NCI-H2171 (cell line): ENCODE measurements around the gene ZBED1.
"Not testable (repeated sequence)": the region's sequence is repeated elsewhere in the genome, so short reads cannot be mapped to it uniquely, and the experiment has no call there.

Experiments
- DNase-seq: peaks from one replicate; lab custom pipeline; 2025; lab: John Stamatoyannopoulos, UW

The ZBED1 gene

DNA sequence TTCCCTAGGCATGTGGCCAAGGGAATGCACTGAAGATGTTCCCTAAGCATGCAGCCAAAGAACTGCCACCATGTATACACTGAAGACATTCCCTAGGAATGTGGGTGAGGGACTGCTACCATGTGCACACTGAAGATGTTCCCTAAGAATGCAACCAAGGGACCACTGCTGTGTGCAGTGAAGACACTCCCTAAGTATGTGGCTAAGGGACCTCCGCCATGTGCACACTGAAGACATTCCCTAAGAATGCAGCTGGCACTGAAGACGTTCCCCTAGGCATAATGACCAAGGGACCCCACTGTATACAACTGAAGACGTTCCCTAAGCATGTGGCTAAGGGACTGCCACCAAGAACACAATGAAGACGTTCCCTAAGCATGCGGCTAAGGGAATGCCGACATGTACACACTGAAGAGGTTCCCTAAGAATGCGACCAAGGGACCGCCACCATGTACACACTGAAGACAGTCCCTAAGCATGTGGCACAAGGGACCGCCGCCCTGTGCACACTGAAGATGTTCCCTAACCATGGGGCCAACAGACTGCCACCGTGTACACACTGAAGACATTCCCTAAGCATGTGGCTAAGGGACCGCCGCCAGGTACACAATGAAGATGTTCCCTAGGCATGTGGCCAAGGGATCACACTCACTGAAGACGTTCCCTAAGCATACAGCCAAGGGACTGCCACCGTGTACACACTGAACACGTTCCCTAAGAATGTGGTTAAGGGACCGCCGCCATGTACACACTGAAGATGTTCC is 25.6 kb downstream of the ZBED1 start:
- DNase-seq, result no peak

DNA sequence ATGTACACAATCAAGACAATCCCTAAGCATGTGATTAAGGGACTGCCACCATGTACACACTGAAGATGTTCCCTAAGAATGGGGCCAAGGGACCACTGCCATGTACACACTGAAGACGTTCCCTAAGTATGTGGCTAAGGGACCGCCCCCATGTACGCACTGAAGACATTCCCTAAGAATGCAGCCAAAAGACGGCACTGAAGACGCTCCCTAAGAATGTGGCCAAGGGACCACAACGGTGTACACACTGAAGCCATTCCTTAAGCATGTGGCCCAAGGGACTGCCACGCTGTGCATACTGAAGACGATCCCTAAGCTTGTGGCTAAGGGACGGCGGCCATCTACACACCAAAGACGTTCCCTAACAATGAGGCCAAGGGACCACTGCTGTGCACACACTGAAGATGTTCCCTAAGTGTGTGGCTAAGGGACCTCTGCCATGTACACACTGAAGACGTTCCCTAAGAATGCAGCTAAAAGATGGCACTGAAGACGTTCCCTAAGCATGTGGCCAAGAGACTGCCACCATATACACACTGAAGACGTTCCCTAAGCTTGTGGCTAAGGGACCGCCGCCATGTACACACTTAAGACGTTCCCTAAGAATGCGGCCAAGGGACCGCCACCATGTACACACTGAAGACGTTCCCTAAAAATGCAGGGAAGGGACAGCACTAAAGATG is 26.4 kb downstream of the ZBED1 start:
- DNase-seq, result no peak

DNA sequence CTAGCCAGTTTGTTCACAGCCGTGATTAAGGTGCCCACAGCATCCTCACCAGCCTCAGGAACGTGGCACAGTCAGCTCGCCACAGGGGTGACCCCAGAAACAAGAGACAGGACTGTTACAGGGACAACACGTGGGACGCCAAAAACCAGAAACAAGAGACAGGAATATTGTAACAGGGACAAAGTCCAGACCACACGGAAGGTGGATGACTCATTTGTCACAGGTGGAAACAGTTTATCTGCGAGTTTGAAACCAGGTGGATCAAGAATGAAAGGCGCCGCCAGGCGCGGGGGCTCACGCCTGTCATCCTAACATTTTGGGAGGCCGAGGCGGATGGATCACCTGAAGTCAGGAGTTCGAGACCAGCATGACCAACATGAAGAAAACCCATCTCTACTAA is 27.7 kb downstream of the ZBED1 start:
- DNase-seq, result not testable (repeated sequence)

DNA sequence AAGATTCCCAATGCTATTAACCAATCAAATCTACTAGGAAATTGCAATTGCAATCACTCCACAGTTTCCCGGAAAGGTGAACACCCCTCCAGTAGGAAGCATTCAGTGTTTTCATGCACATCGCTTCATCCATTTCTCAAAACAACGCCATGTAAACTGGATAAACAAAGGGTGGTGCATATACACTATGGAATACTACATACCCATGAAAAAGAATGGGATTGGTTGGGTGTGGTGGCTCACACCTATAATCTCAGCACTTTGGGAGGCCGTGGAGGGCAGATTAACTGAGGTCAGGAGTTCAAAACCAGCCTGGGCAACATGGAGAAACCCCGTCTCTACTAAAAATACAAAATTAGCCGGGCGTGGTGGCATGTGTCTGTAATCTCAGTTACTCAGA is 29.1 kb downstream of the ZBED1 start:
- no peak for DNase-seq

DNA sequence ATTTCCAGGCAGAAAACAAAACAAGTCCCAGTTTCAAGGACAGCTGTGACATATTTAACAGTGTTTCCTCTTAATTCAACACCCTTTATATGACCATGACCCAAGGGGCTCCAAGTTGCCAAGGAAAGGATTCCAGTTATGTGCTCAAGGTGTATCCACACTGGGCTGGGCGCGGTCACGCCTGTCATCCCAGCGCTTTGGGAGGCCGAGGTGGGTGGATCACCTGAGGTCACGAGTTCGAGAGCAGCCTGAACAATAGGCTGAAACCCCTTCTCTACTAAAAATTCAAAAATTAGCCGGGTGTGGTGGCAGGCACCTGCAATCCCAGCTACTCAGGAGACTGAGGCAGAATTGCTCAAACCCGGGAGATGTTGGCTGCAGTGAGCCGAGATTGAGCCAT is 29.6 kb downstream of the ZBED1 start:
- DNase-seq, result not testable (repeated sequence)

DNA sequence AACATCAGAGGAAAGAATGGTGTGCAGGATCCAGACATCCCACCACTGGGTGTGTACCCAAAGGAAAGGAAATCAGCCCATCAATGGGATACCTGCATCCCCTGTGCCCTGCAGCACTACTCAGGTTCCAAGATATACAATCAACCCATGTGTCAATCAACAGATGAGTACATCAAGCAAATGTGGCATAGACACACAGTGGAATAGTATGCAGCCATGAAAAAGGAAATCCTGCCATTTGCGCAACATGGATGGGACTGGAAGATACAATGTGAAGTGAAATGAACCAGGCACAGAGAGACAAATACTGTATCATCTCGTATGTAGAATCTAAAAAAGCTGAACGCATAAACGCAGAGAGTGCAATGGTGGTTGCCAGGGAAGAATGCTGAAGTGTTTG is 30.9 kb downstream of the ZBED1 start:
- not testable (repeated sequence) for DNase-seq

DNA sequence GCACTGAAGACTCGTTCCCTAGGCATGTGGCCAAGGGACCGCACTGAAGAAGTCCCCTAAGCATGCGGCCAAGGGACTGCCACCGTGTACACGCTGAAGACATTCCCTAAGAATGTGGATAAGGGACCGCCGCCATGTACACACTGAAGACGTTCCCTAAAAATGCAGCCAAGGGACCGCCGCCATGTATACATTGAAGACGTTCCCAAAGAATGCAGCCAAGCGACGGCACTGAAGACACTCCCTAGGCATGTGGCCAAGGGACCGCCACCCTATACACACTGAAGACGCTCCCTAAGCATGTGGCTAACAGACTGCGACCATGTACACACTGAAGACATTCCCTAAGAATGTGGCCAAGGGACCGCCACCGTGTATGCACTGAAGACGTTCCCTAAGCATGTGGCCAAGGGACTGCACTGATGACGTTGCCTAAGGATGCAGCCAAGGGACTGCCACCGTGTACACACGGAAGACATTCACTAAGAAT is 31.5 kb downstream of the ZBED1 start:
- no peak for DNase-seq

DNA sequence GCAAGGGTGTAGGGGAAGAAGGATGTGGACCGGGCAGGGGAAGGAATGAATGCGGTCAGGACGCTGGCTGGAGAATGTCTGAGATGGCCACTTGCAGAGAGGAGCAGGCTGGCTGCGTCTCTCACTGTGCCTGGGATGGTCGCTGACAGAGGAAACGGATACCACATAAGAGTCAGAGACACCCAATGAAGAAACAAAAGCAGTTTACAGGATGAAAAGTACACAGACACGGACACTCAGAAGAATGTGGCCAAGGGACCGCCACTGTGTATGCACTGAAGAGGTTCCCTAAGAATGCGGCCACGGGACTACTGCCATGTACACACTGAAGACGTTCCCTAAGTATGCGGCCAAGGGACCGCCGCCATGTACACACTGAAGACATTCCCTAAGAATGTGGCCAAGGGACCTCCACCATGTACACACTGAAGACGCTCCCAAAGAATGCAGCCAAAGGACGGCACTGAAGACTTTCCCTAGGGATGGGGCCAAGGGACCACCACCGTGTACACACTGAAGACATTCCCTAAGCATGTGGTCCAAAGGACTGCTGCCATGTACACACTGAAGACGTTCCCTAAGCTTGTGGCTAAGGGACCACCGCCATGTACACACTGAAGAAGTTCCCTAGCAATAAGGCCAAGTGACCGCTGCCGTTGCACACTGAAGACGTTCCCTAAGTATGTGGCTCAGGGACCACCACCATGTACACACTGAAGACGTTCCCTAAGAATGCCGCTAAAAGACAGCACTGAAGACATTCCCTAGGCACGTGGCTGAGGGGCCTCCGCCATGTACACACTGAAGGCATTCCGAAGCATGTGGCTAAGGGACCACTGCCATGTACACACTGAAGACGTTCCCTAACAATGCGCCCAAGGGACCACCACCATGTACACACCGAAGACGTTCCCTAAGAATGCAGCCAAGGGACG is 32.2 kb downstream of the ZBED1 start:
- no peak for DNase-seq

DNA sequence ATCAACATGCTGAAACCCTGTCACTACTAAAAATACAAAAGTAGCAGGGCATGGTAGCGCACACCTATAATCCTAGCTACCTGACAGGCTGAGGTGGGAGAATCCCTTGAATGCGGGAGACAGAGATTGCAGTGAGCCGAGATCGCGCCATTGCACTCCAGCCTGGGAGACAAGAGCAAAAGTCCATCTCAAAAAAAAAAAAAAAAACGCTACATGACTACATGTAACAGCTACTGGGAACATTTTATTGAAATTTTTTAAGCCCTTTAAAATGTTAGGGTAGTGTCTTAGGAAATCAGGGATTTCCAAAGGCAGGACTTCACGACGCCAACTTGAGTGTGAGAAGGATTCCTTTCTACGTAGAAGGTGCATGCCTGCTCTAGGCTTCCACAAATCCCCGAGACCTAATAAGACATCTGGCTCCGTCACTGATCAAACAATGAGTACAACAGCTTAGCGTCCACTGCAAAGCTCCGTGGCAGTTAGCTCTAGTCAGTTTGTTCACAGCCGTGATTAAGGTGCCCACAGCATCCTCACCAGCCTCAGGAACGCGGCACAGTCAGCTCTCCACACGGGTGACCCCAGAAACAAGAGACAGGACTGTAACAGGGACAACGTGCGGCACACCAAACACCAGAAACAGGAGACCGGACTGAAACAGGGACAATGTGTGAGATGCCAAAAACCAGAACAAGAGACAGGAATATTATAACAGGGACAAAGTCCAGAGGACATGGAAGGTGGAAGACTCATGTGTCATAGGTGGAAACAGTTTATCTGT is 33.7 kb downstream of the ZBED1 start:
- no peak for DNase-seq

DNA sequence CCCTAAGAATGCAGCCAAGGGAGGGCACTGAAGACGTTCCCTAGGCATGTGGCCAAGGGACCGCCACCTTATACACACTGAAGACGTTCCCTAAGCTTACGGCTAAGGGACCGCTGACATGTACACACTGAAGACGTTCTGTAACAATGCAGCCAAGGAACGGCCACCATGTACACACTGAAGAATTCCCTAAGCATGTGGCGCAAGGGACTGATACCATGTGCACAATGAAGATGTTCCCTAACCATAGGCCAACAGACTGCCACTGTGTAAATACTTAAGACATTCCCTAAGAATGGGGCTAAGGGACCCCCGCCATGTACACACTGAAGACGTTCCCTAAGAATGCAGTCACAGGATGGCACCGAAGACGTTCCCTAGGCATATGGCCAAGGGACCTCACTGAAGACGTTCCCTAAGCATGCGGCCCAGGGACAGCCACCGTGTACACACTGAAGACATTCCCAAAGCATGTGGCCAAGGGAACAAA is 36.1 kb downstream of the ZBED1 start:
- no peak for DNase-seq

DNA sequence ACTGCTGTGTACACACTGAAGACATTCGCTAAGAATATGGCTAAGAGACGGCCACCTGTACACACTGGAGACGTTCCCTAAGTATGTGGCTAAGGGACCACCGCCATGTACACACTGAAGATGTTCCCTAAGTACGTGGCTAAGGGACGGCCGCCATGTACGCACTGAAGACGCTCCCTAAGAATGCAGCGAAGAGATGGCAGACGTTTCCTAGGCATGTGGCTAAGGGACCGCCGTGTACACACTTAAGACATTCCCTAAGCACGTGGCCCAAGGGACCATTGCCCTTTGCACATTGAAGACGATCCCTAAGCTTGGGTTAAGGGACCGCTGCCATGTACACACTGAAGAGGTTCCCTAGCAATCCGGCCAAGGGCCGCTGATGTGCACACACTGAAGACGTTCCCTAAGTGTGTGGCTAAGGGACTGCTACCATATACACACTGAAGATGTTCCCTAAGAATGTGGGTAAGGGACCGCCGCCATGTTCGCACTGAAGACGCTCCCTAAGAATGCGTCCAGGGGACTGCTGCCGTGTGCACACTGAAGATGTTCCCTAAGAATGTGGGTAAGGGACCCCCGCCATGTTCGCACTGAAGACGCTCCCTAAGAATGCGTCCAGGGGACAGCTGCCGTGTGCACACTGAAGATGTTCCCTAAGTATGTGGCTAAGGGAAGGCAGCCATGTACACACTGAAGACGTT is 36.7 kb downstream of the ZBED1 start:
- DNase-seq, result no peak

DNA sequence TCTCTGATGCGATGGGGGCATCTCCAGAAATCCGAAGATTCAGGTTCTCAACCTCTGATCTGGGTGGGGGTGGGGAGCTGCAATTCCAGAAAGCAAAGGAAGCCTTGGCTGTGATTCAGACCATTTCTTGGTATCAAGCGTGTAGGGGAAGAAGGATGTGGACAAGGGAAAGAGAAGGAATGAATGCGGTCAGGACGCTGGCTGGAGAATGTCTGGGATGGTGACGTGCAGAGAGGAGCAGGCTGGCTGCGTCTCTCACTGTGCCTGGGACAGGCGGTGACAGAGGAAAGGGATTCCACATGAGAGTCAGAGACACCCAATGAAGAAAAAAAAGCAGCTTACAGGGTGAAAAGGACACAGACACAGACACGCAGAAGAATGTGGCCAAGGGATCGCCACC is 37.3 kb downstream of the ZBED1 start:
- not testable (repeated sequence) for DNase-seq

DNA sequence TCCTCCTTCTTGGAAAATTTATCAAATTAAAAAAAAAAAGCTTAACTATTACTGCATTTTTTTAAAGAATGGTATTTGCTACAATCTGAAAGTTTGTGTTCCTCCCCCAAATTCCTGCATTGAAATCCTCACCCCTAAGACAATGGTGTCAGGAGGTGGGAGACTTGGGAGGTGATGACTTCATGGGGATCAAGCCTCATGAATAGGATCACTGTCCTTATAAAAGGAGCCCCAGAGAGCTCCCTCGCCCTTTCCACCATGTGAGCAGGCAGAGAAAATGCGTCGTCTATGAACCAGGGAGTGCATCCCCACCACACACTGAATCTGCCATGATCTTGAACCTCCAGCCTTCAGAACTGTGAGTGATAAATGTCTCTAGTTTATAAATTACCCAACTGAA is 38.0 kb downstream of the ZBED1 start:
- no peak for DNase-seq

DNA sequence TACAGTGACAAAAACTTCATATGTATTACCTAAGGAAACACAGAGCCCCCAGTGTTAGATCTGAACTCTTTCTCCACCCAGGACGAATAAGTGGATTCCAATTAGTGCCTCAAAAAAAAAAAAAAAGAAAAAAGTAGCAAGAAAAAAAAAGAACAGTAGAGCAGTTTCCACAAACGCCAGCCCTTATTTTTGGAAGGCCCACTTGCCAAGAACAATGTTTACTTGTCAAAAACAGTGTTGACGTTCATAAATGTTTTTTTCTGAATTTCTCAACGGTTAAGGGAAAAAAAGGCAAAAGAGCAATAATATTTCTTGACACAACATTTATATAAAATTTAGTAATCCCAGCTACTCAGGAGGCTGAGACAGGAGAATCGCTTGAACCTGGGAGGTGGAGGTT is 38.7 kb downstream of the ZBED1 start:
- no peak for DNase-seq

DNA sequence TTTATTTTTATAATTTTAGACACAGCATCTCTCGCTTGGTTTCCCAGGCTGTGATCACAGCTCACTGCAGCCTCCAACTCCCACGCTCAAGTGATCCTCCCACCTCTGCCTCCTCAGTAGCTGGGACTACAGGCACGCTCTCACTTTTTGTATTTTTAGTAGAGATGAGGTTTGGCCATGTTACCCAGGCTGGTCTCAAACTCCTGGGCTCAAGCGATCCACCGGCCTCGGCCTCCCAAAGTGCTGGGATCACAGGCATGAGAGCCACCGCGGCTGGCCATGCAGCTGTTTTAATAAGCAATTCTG is 39.1 kb downstream of the ZBED1 start:
- DNase-seq, result no peak

DNA sequence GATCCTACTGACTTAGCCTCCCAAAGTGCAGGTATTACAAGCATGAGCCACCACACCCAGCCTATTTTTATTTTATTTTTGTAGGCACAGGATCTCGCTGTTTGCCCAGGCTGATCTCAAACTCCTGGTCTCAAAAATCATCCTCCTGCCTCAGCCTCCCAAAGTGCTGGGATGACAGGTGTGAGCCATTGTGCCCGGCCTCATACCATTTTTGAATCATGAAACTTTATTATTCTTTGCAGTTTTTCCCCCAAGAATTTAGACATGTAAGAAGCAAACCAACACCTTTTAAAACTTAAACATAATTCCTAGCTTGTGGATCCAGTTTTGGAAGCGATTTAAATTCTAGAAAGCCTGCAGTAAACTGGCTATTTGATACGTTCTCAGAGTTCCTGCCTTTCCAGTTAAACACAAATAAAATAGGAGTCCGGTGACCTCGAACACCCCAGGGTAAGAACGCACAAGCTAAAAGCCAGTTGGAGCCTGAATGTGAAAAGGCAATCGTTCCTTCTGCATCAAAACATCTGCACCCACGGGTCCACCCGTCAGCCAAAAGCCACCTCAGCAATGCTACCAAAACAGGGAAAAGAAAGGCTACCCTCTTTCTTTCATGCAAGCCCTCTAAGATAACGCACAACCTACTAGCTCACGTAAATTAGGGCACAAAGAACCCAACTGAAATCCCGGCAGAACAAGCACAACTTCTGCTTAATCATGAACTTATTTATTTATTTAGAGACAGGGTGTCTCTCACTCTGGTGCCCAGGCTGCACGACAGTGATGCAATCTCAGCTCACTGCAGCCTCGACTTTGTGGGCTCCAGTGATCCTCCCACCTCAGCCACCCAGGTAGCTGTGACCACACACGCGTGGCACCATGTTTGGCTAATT is 39.7 kb downstream of the ZBED1 start:
- DNase-seq, result not testable (repeated sequence)

DNA sequence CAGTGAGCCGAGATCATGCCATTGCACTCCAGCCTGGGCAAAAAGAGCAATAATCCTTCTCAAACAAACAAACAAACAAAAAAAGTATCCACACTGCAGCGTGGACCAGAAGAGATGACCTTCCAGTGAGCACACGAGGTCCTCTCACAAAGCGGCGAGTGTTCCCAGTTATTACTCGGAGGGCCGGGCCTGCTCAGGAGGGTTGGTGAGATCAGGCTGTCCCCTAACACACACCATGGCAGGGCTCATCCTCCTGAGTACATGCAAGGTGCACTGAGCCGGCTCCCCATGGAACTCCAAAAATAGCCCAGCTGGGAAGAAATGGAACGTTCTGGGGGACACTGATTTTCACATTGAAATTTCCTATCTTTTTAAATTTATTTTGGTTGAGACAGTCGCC is 40.7 kb downstream of the ZBED1 start:
- DNase-seq, result not testable (repeated sequence)

DNA sequence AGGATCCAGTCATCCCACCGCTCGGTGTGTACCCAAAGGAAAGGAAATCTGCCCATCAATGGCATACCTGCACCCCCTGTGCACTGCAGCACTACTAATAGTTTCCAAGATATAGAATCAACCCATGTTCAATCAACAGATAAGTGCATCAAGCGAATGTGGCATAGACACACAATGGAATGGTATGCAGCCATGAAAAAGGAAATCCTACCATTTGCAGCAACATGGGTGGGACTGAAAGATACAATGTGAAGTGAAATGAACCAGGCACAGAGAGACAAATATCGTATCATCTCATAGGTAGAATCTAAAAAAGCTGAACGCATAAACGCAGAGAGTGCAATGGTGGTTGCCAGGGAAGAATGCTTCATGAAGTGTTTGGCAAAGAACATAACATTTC is 42.5 kb downstream of the ZBED1 start:
- DNase-seq, result no peak

DNA sequence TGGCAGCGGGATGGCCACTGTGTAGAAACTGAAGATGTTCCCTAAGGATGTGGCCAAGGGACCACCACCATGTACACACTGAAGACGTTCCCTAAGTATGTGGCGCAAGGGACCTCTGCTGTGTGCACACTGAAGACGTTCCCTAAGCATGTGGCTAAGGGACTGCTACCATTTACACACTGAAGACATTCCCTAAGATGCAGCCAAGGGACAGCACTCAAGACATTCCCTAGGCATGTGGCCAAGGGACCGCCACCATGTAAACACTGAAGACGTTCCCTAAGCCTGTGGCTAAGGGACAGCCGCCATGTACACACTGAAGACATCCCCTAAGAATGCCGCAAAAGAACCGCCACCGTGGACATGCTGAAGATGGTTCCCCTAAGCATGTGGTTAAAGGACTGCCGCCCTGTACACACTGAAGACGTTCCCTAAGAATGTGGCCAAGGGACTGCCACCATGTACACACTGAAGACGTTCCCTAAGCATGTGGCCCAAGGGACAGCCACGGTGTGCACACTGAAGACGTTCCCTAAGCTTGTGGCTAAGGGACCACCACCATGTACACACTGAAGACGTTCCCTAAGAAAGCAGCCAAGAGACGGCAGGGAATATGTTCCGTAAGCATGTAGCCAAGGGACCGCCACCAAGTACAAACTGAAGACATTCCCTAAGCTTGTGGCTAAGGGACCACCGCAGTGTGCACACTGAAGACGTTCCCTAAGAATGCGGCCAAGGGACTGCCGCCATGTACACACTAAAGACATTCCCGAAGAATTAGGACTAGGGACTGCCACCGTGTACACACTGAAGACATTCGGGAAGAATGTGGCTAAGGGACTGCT is 43.3 kb downstream of the ZBED1 start:
- no peak for DNase-seq
